Tibial nerve (tissue), 4 donors: Measurements from ENCODE around the gene BRIP1. TPM values are rescaled to one million over a fixed set of nuclear protein-coding genes. Genes with fewer than 3 reads are reported as not detected.

Experiments used
- DNase-seq, 2 donors: peaks; one replicate each; pipeline ENCODE4 v3.0.0-alpha.2; 2019; ENCODE audit warnings: low spot score in 2 of 2
- H3K27ac ChIP-seq, 4 donors: fragments of 200-600 bp; sonication (generic) in 3 of 4; one replicate each; pipeline ENCODE4 v1.5.1; 2017 to 2019; ENCODE audit warnings: mild to moderate bottlenecking in 1 of 4
- H3K27me3 ChIP-seq, 2 donors: fragments of 200-600 bp; sonication (generic) in 1 of 2; one replicate each; pipeline versions ENCODE4 v1.5.1 to v1.6.0; 2017 to 2019
- H3K36me3 ChIP-seq, 3 donors: fragments of 200-600 bp; sonication (generic); one replicate each; pipeline ENCODE4 v1.5.1; 2018 to 2019
- H3K4me1 ChIP-seq, 4 donors: fragments of 200-600 bp; sonication (generic) in 3 of 4; one replicate each; pipeline ENCODE4 v1.5.1; 2017 to 2019
- H3K4me3 ChIP-seq, 4 donors: fragments of 200-600 bp; sonication (generic) in 3 of 4; one replicate each; pipeline ENCODE4 v1.5.1; 2017 to 2019; ENCODE audit warnings: mild to moderate bottlenecking in 1 of 4, moderate library complexity in 1 of 4
- H3K9me3 ChIP-seq, 4 donors: fragments of 200-600 bp; sonication (generic) in 3 of 4; one replicate each; pipeline ENCODE4 v1.5.1; 2017 to 2019
- CTCF ChIP-seq, 5 experiments: fragments of 200-600 bp in 3 of 5; fragments of 450-650 bp in 2 of 5; sonication (generic) in 3 of 5; IDR thresholded peaks; one replicate each; pipeline ENCODE4 v1.5.1; 2016 to 2019; ENCODE audit warnings: antibody characterized with exemption in 5 of 5, mild to moderate bottlenecking in 3 of 5, moderate library complexity in 2 of 5
- EP300 ChIP-seq, 2 donors: sonication (generic); formaldehyde crosslinking; IDR thresholded peaks; one replicate each; pipeline ENCODE4 v1.6.1; 2017; ENCODE audit warnings: antibody characterized with exemption in 2 of 2, mild to moderate bottlenecking in 1 of 2
- POLR2A ChIP-seq, 2 donors: fragments of 450-650 bp; IDR thresholded peaks; one replicate each; pipeline ENCODE4 v1.6.1; 2017; ENCODE audit warnings: antibody characterized with exemption in 2 of 2, mild to moderate bottlenecking in 2 of 2, moderate library complexity in 2 of 2
- WGBS, 2 donors: methylation state at CpG; one replicate each; pipeline ENCODE4 v1.1.5; 2018; 5-methylcytosine and 5-hydroxymethylcytosine counted together
- total RNA-seq, 4 donors: library from RNA; depleted of rRNA; stranded (reverse); fragments of >200 nt; gene quantifications; one replicate each; pipeline ENCODE4 v1.1.0, GENCODE V29; 2016

Gene BRIP1
- total RNA-seq, 4 donors from 2014 or later, result 0.42 to 3.9 (median 0.89) TPM

GRCh38 chr17:61647047-61647446 lies 216.3 kb downstream of the BRIP1 start:
- DNase-seq, result no peak
- Histone ChIP-seq H3K27me3 (no peaks in the 10 kb centered on the region), H3K36me3 (no peaks in the 10 kb centered on the region), H3K4me3 (no peak overlapping the region), H3K4me1 (no peaks in the 10 kb centered on the region), H3K27ac (no peak overlapping the region), H3K9me3 (peaks cover 0 to 28% (median under 1%) of the 10 kb centered on the region in 4 donors)
- TF ChIP-seq EP300 (IDR thresholded peaks at IDR 0.05), result no peak
- TF ChIP-seq CTCF (IDR thresholded peaks at IDR 0.05), result no peak
- TF ChIP-seq POLR2A (IDR thresholded peaks at IDR 0.05), result no peak
- WGBS, 2 donors, result 78 to 88% methylated on average over 2 of the region's 2 CpGs

GRCh38 chr17:61646482-61646881 lies 216.8 kb downstream of the BRIP1 start:
- no peak for TF ChIP-seq EP300 (IDR thresholded peaks at IDR 0.05)
- TF ChIP-seq CTCF (IDR thresholded peaks at IDR 0.05), result no peak
- Histone ChIP-seq H3K4me3 (no peak overlapping the region), H3K4me1 (no peaks in the 10 kb centered on the region), H3K27ac (no peak overlapping the region), H3K9me3 (peaks cover 0 to 22% (median 0%) of the 10 kb centered on the region in 4 donors), H3K27me3 (no peaks in the 10 kb centered on the region), H3K36me3 (no peaks in the 10 kb centered on the region)
- DNase-seq, result no peak

GRCh38 chr17:61645920-61646319 lies 217.4 kb downstream of the BRIP1 start:
- Histone ChIP-seq H3K4me3 (no peak overlapping the region), H3K4me1 (no peaks in the 10 kb centered on the region), H3K36me3 (no peaks in the 10 kb centered on the region), H3K27me3 (no peaks in the 10 kb centered on the region), H3K27ac (no peak overlapping the region), H3K9me3 (peaks cover 0 to 16% (median 0%) of the 10 kb centered on the region in 4 donors)
- WGBS, 2 donors, result 83 to 89% methylated on average over 3 of the region's 3 CpGs
- TF ChIP-seq EP300 (IDR thresholded peaks at IDR 0.05), result no peak
- TF ChIP-seq CTCF (IDR thresholded peaks at IDR 0.05), result no peak
- TF ChIP-seq POLR2A (IDR thresholded peaks at IDR 0.05), result no peak
- no peak for DNase-seq

- TF ChIP-seq EP300 (IDR thresholded peaks at IDR 0.05) (no peak), POLR2A (IDR thresholded peaks at IDR 0.05) (no peak), CTCF (IDR thresholded peaks at IDR 0.05) (no peak)
- no peak for DNase-seq
- H3K27ac ChIP-seq, result no peak overlapping the region
- H3K9me3 ChIP-seq, result peaks cover 0 to 10% (median 0%) of the 10 kb centered on the region in 4 donors
- no peaks in the 10 kb centered on the region for H3K4me1 ChIP-seq
- H3K36me3 ChIP-seq, result no peaks in the 10 kb centered on the region
- 80 to 87% methylated on average over 2 of the region's 2 CpGs for WGBS, 2 donors
- H3K27me3 ChIP-seq, result no peaks in the 10 kb centered on the region
- H3K4me3 ChIP-seq, result no peak overlapping the region
Observed at GRCh38 chr17:61644800-61645774, 218.2 kb downstream of the BRIP1 start.

- Histone ChIP-seq H3K27me3 (no peaks in the 10 kb centered on the region), H3K27ac (no peak overlapping the region), H3K9me3 (peaks cover 0 to 4% (median 0%) of the 10 kb centered on the region in 4 donors), H3K4me3 (no peak overlapping the region), H3K36me3 (no peaks in the 10 kb centered on the region), H3K4me1 (no peaks in the 10 kb centered on the region)
- TF ChIP-seq POLR2A (IDR thresholded peaks at IDR 0.05), result no peak
- no peak for TF ChIP-seq EP300 (IDR thresholded peaks at IDR 0.05)
- WGBS, 2 donors, result 94% methylated on average over 2 of the region's 2 CpGs
- no peak for DNase-seq
Observed at GRCh38 chr17:61642768-61643167, 220.6 kb downstream of the BRIP1 start.
